Measurements from ENCODE around the gene MAP7. TPM values are rescaled to one million over a fixed set of nuclear protein-coding genes. Genes with fewer than 3 reads are reported as not detected.

Gene MAP7
- polyA plus RNA-seq, 2 of the 4 experiments (the other 2 are of a cell fraction): 60.6 to 64.5 TPM

- no peak for DNase-seq (ENCODE audit: low read depth in 1 of 2, low spot score in 1 of 2)
- ATAC-seq: no peak; a peak in 1 of 6 replicates
- no peak for FAIRE-seq
- no peak overlapping the region for H3K4me3 ChIP-seq
- WGBS (ENCODE audit: missing lambda C conversion rate): 63% methylated on average over 3 of the region's 3 CpGs
- peaks cover 28% of the 10 kb centered on the region; the same call in 2 of the 3 replicates for H3K4me1 ChIP-seq
- ChIA-PET CTCF (no interaction called here), POLR2A (no interaction called here)
- H3K4me2 ChIP-seq: no peak overlapping the region
- no peak overlapping the region for H3K27ac ChIP-seq
- H3K9me3 ChIP-seq: no peaks in the 10 kb centered on the region
- TF ChIP-seq ATOH8 (CRISPR knock-in tag; IDR thresholded peaks at IDR 0.05; ENCODE audit: low read depth): no peak
- TF ChIP-seq REST (IDR thresholded peaks at IDR 0.05): no peak
- TF ChIP-seq KDM5A (IDR thresholded peaks at IDR 0.05): no peak
- TF ChIP-seq ZFP36 (IDR thresholded peaks at IDR 0.05; ENCODE audit: borderline replicate concordance, partially characterized antibody): no peak
- no peak for TF ChIP-seq RAD21 (conservative IDR thresholded peaks at IDR 0.05 in 1 of 2, IDR thresholded peaks at IDR 0.05 in 1 of 2)
- TF ChIP-seq USF2 (IDR thresholded peaks at IDR 0.05): no peak
- TF ChIP-seq RARB (CRISPR knock-in tag; IDR thresholded peaks at IDR 0.05): no peak
- no peak for TF ChIP-seq CBX2 (IDR thresholded peaks at IDR 0.05; ENCODE audit: borderline replicate concordance, low read depth)
These were observed 199.3 kb downstream of the MAP7 start for GRCh38 chr6:136350914-136351313.

GRCh38 chr6:136347847-136348246 lies 202.4 kb downstream of the MAP7 start:
- Histone ChIP-seq H3K9me3 (no peaks in the 10 kb centered on the region), H3K27ac (no peak overlapping the region), H3K4me2 (no peak overlapping the region), H3K4me3 (no peak overlapping the region), H3K4me1 (peaks cover 25% of the 10 kb centered on the region; the same call in 2 of the 3 replicates)
- TF ChIP-seq POLR2A (IDR thresholded peaks at IDR 0.05; ENCODE audit: low read length): no peak
- TF ChIP-seq CHD2 (IDR thresholded peaks at IDR 0.05; ENCODE audit: low read length, partially characterized antibody): no peak
- no peak for TF ChIP-seq MAX (IDR thresholded peaks at IDR 0.05)
- no peak for TF ChIP-seq CTCF (IDR thresholded peaks at IDR 0.05)
- TF ChIP-seq HES2 (IDR thresholded peaks at IDR 0.05): no peak
- no peak for TF ChIP-seq JUN (IDR thresholded peaks at IDR 0.05)
- TF ChIP-seq SREBF2 (IDR thresholded peaks at IDR 0.05): no peak
- TF ChIP-seq HEYL (CRISPR knock-in tag; IDR thresholded peaks at IDR 0.05): no peak
- no peak for TF ChIP-seq ELK1 (IDR thresholded peaks at IDR 0.05; ENCODE audit: low read depth, low read length)
- no peak for TF ChIP-seq EHF (CRISPR knock-in tag; IDR thresholded peaks at IDR 0.05)
- TF ChIP-seq MAZ (IDR thresholded peaks at IDR 0.05; ENCODE audit: borderline replicate concordance, low read depth, low read length): no peak
- no peak for TF ChIP-seq BCL3 (IDR thresholded peaks at IDR 0.05)
- no peak for TF ChIP-seq BHLHE40 (IDR thresholded peaks at IDR 0.05; ENCODE audit: low read depth, low read length)
- TF ChIP-seq CBX8 (IDR thresholded peaks at IDR 0.05): no peak
- TF ChIP-seq HOXA7 (CRISPR knock-in tag; IDR thresholded peaks at IDR 0.05): no peak
- 89% methylated on average over 2 of the region's 2 CpGs for WGBS (ENCODE audit: missing lambda C conversion rate)
- CTCF ChIA-PET: no interaction called here
- DNase-seq (ENCODE audit: low read depth in 1 of 2, low spot score in 1 of 2) (no peak), FAIRE-seq (no peak), ATAC-seq (no peak)
- POLR2A ChIA-PET: no interaction called here
